ENCODE measurements around the gene LRRC49. TPM values are rescaled to one million over a fixed set of nuclear protein-coding genes. Genes with fewer than 3 reads are reported as not detected.
A peak's percentile ranks its signal among the peaks of the same experiment; 100 is the strongest.

Gene LRRC49
- total and polyA plus RNA-seq, 2 donors (not counting 3 experiments of a cell fraction or from before 2014, with no cell fraction given), result 3.0 to 6.6 TPM

DNA sequence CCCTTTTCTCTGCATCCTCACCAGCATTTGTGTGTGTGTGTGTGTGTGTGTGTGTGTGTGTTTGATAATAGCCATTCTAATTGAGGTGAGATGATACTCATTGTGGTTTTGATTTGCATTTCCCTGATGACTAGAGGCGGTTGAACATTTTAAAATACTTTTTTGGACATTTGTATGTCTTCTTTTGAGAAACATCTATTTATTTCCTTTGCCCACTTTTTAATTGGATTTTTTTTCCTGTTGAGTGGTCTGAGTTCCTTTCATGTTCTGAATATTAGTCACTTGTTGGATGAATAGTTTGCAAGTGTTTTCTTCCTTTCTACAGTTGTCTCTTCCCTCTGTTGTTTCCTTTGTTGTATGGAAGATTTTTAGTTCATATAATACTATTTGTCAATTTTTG, 168.4 kb downstream of the LRRC49 start:
- CTCF ChIA-PET, result interaction anchor here (1.0 kb wide), 1 partner anchor 39 kb away, joined by 3 read pairs; no protein-coding TSS in a partner anchor
- Histone ChIP-seq H3K27ac (ENCODE audit: insufficient read depth, low read depth, low read length) (no peak overlapping the region), H3K4me3 (replicated peaks in 1 of 3; ENCODE audit: insufficient read depth in 1 of 3, low read depth in 1 of 3, low read length in 3 of 3) (no peak overlapping the region), H4K20me1 (replicated peaks; ENCODE audit: control insufficient read depth, extremely low read depth, insufficient read depth, low read length) (no peaks in the 10 kb centered on the region), H2AFZ (ENCODE audit: low read depth, low read length) (no peak overlapping the region), H3K9me1 (replicated peaks; ENCODE audit: control insufficient read depth, extremely low read depth, insufficient read depth, low read length) (no peaks in the 10 kb centered on the region), H3K4me2 (ENCODE audit: insufficient read depth, low read length) (no peak overlapping the region), H3K27me3 (ENCODE audit: control insufficient read depth in 2 of 2, insufficient read depth in 2 of 2, low read length in 2 of 2) (no peaks in the 10 kb centered on the region), H3K4me1 (ENCODE audit: control insufficient read depth, extremely low read depth, insufficient read depth, low read length) (no peaks in the 10 kb centered on the region), H3K9me3 (replicated peaks; ENCODE audit: control insufficient read depth, insufficient read depth, low read length) (no peaks in the 10 kb centered on the region), H3K36me3 (ENCODE audit: control insufficient read depth in 2 of 2, extremely low read depth in 1 of 2, insufficient read depth in 2 of 2, low read length in 2 of 2) (no peaks in the 10 kb centered on the region), H3K9ac (replicated peaks; ENCODE audit: extremely low read depth, insufficient read depth, low read length) (no peak overlapping the region), H3K79me2 (ENCODE audit: control insufficient read depth, insufficient read depth, low read length) (no peaks in the 10 kb centered on the region)
- no peak for DNase-seq (ENCODE audit: low read depth, low spot score)
- BruUV-seq (replicated peaks), result no TSS peak
- no peak for FAIRE-seq
- intact Hi-C loops (cut with micrococcal nuclease) (no loop called here), dilution Hi-C loops (cut with MboI; ENCODE audit: extremely low pct_ligation_motif_present, low sequenced_read_pairs) (no loop called here)
- POLR2A ChIA-PET, result no interaction called here
- TF ChIP-seq FOS (IDR thresholded peaks at IDR 0.05; ENCODE audit: borderline replicate concordance, insufficient read depth, low read length), result peak; percentile 7
- TF ChIP-seq POLR2A (IDR thresholded peaks at IDR 0.05; ENCODE audit: low read depth, low read length), result no peak
- TF ChIP-seq, protein P1, sequence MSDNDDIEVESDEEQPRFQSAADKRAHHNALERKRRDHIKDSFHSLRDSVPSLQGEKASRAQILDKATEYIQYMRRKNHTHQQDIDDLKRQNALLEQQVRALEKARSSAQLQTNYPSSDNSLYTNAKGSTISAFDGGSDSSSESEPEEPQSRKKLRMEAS (IDR thresholded peaks at IDR 0.05; ENCODE audit: insufficient read depth, insufficient read length), result no peak

- Histone ChIP-seq H3K4me2 (ENCODE audit: insufficient read depth, low read length) (no peak overlapping the region), H3K4me3 (replicated peaks in 1 of 3; ENCODE audit: insufficient read depth in 1 of 3, low read depth in 1 of 3, low read length in 3 of 3) (no peak overlapping the region), H3K9me1 (replicated peaks; ENCODE audit: control insufficient read depth, extremely low read depth, insufficient read depth, low read length) (no peaks in the 10 kb centered on the region), H3K9me3 (replicated peaks; ENCODE audit: control insufficient read depth, insufficient read depth, low read length) (no peaks in the 10 kb centered on the region), H2AFZ (ENCODE audit: low read depth, low read length) (no peak overlapping the region), H3K27ac (ENCODE audit: insufficient read depth, low read depth, low read length) (no peak overlapping the region), H3K27me3 (ENCODE audit: control insufficient read depth in 2 of 2, insufficient read depth in 2 of 2, low read length in 2 of 2) (no peaks in the 10 kb centered on the region), H3K79me2 (ENCODE audit: control insufficient read depth, insufficient read depth, low read length) (no peaks in the 10 kb centered on the region), H3K4me1 (ENCODE audit: control insufficient read depth, extremely low read depth, insufficient read depth, low read length) (no peaks in the 10 kb centered on the region), H3K9ac (replicated peaks; ENCODE audit: extremely low read depth, insufficient read depth, low read length) (no peak overlapping the region), H4K20me1 (replicated peaks; ENCODE audit: control insufficient read depth, extremely low read depth, insufficient read depth, low read length) (no peaks in the 10 kb centered on the region), H3K36me3 (ENCODE audit: control insufficient read depth in 2 of 2, extremely low read depth in 1 of 2, insufficient read depth in 2 of 2, low read length in 2 of 2) (no peaks in the 10 kb centered on the region)
- TF ChIP-seq MYC (IDR thresholded peaks at IDR 0.05; ENCODE audit: low read depth, low read length), result no peak
- no peak for TF ChIP-seq EZH2 (IDR thresholded peaks at IDR 0.05; ENCODE audit: borderline replicate concordance, low read depth, low read length, severe bottlenecking)
- TF ChIP-seq POLR2A (IDR thresholded peaks at IDR 0.05; ENCODE audit: low read depth, low read length), result no peak
- TF ChIP-seq CTCF (IDR thresholded peaks at IDR 0.05; ENCODE audit: extremely low read depth in 1 of 2, insufficient read depth in 1 of 2, low read depth in 1 of 2, low read length in 2 of 2), result no peak
- TF ChIP-seq POLR2AphosphoS5 (IDR thresholded peaks at IDR 0.05; ENCODE audit: insufficient read depth, low read depth, low read length), result no peak
- no peak for TF ChIP-seq JUN (IDR thresholded peaks at IDR 0.05; ENCODE audit: borderline replicate concordance, insufficient read depth, insufficient read length, low read depth)
- no peak for TF ChIP-seq GATA2 (IDR thresholded peaks at IDR 0.05; ENCODE audit: insufficient read depth, insufficient read length, low read depth, low read length)
- TF ChIP-seq FOS (IDR thresholded peaks at IDR 0.05; ENCODE audit: borderline replicate concordance, insufficient read depth, low read length), result no peak
- TF ChIP-seq, protein P1 (IDR thresholded peaks at IDR 0.05; ENCODE audit: insufficient read depth, insufficient read length), result no peak
- DNase-seq (ENCODE audit: low read depth, low spot score) (no peak), FAIRE-seq (no peak)
- BruUV-seq (replicated peaks), result no TSS peak
- dilution Hi-C loops (cut with MboI; ENCODE audit: extremely low pct_ligation_motif_present, low sequenced_read_pairs), result no loop called here
- POLR2A ChIA-PET, result no interaction called here
- CTCF ChIA-PET, result interaction anchor here (1.2 kb wide), 1 partner anchor 10 kb away, joined by 3 read pairs; no protein-coding TSS in a partner anchor
- intact Hi-C loops (cut with micrococcal nuclease), result no loop called here
These were observed 174.4 kb downstream of the LRRC49 start for GRCh38 chr15:71066983-71067382.
